H9 (cell line): ENCODE data around the gene ARHGEF10L. TPM values are rescaled to one million over a fixed set of nuclear protein-coding genes. Genes with fewer than 3 reads are reported as not detected.

ENCODE experiments used
- DNase-seq: peaks from one replicate; pipeline ENCODE4 v3.0.0-alpha.2; 2017
- H2AFZ ChIP-seq: one replicate; pipeline ENCODE4 v1.6.1; 2013; ENCODE audit warnings: mild to moderate bottlenecking, low read length, control low read depth, moderate library complexity
- H2AK5ac ChIP-seq: 2 replicates; pipeline ENCODE4 v1.6.1; 2013; ENCODE audit warnings: low read length, control low read depth, mixed read lengths; ENCODE audit not compliant: insufficient read length
- H2BK120ac ChIP-seq: one replicate; pipeline ENCODE4 v1.6.1; 2013; ENCODE audit warnings: low read depth, mild to moderate bottlenecking, low read length, control low read depth, inconsistent platforms; ENCODE audit not compliant: poor library complexity, severe bottlenecking
- H2BK12ac ChIP-seq: 2 replicates; pipeline ENCODE4 v1.6.1; 2013; ENCODE audit warnings: low read length, control low read depth, mixed read lengths, low read depth; ENCODE audit not compliant: insufficient read length
- H2BK15ac ChIP-seq: 2 replicates; pipeline ENCODE4 v1.6.1; 2013; ENCODE audit warnings: low read depth, low read length, control low read depth
- H2BK20ac ChIP-seq: one replicate; pipeline ENCODE4 v1.6.1; 2013; ENCODE audit warnings: low read depth, mild to moderate bottlenecking, low read length, control low read depth, inconsistent platforms; ENCODE audit not compliant: poor library complexity, severe bottlenecking
- H2BK5ac ChIP-seq: 2 replicates; pipeline ENCODE4 v1.6.1; 2013; ENCODE audit warnings: low read length, control low read depth, mixed read lengths; ENCODE audit not compliant: insufficient read length
- H3K14ac ChIP-seq: 2 replicates; pipeline ENCODE4 v1.6.1; 2013; ENCODE audit warnings: low read length, control low read depth; ENCODE audit not compliant: insufficient read depth
- H3K18ac ChIP-seq: 2 replicates; pipeline ENCODE4 v1.6.1; 2013; ENCODE audit warnings: low read depth, mild to moderate bottlenecking, mixed read lengths, low read length, control low read depth; ENCODE audit not compliant: insufficient read length
- H3K23ac ChIP-seq: 2 replicates; pipeline ENCODE4 v1.6.1; 2013; ENCODE audit warnings: low read length, control low read depth, mixed read lengths, low read depth; ENCODE audit not compliant: insufficient read length
- H3K23me2 ChIP-seq: 2 replicates; pipeline ENCODE4 v1.6.1; 2013; ENCODE audit warnings: low read depth, mild to moderate bottlenecking, mixed read lengths, low read length, control low read depth; ENCODE audit not compliant: insufficient read length, poor library complexity, severe bottlenecking
- H3K27ac ChIP-seq: 2 replicates; pipeline ENCODE4 v1.5.1; 2013; ENCODE audit warnings: low read length, control low read depth, mixed read lengths, low read depth; ENCODE audit not compliant: insufficient read length
- H3K27me3 ChIP-seq: 2 replicates; pipeline ENCODE4 v1.6.1; 2013; ENCODE audit warnings: low read length, control low read depth, inconsistent platforms; ENCODE audit not compliant: insufficient read depth
- H3K4ac ChIP-seq: 2 replicates; pipeline ENCODE4 v1.6.1; 2013; ENCODE audit warnings: low read depth, mild to moderate bottlenecking, control low read depth, inconsistent platforms, low read length, moderate library complexity
- H3K4me1 ChIP-seq: 2 replicates; pipeline ENCODE4 v1.6.1; 2013; ENCODE audit warnings: low read length, control low read depth, inconsistent platforms; ENCODE audit not compliant: insufficient read depth
- H3K4me2 ChIP-seq: 2 replicates; pipeline ENCODE4 v1.6.1; 2013; ENCODE audit warnings: low read length, control low read depth, mixed read lengths; ENCODE audit not compliant: insufficient read length, insufficient read depth
- H3K56ac ChIP-seq: 2 replicates; pipeline ENCODE4 v1.6.1; 2013; ENCODE audit warnings: low read depth, mild to moderate bottlenecking, mixed read lengths, low read length, control low read depth; ENCODE audit not compliant: insufficient read length
- H3K79me1 ChIP-seq: 2 replicates; pipeline ENCODE4 v1.6.1; 2013; ENCODE audit warnings: low read depth, mild to moderate bottlenecking, moderate library complexity, low read length, control low read depth, inconsistent platforms; ENCODE audit not compliant: insufficient read depth, poor library complexity, severe bottlenecking
- H3K79me2 ChIP-seq: 2 replicates; pipeline ENCODE4 v1.6.1; 2013; ENCODE audit warnings: low read length, control low read depth, inconsistent platforms; ENCODE audit not compliant: insufficient read depth
- H3K9ac ChIP-seq: 2 replicates; pipeline ENCODE4 v1.6.1; 2013; ENCODE audit warnings: low read length, control low read depth, mixed read lengths; ENCODE audit not compliant: insufficient read length; ENCODE audit errors: extremely low read depth
- H3K9me3 ChIP-seq: one replicate; pipeline ENCODE4 v1.6.1; 2013; ENCODE audit warnings: low read depth, low read length, inconsistent platforms; ENCODE audit not compliant: control insufficient read depth
- H3T11ph ChIP-seq: one replicate; pipeline ENCODE4 v1.6.1; 2013; ENCODE audit warnings: mild to moderate bottlenecking, low read length, control low read depth, inconsistent platforms
- H4K20me1 ChIP-seq: one replicate; pipeline ENCODE4 v1.6.1; 2013; ENCODE audit not compliant: control insufficient read depth, insufficient read length, insufficient read depth
- H4K5ac ChIP-seq: 2 replicates; pipeline ENCODE4 v1.6.1; 2013; ENCODE audit warnings: low read depth, mild to moderate bottlenecking, mixed read lengths, low read length, control low read depth; ENCODE audit not compliant: insufficient read length
- H4K8ac ChIP-seq: replicated peaks from 2 replicates; pipeline ENCODE4 v1.6.1; 2013; ENCODE audit warnings: low read length, control low read depth, mixed read lengths, low read depth; ENCODE audit not compliant: insufficient read length
- H4K91ac ChIP-seq: 2 replicates; pipeline ENCODE4 v1.6.1; 2013; ENCODE audit warnings: low read depth, mild to moderate bottlenecking, moderate library complexity, mixed read lengths, low read length, control low read depth; ENCODE audit not compliant: insufficient read length
- H3K27ac Mint-ChIP-seq, 3 experiments: 2 replicates in 2 of 3; 3 replicates in 1 of 3; pipeline ENCODE4 v1.8.0; 2020 to 2021; ENCODE audit warnings: mixed read lengths in 3 of 3, mild to moderate bottlenecking in 1 of 3, moderate library complexity in 1 of 3
- H3K27me3 Mint-ChIP-seq: 2 replicates; pipeline ENCODE4 v1.8.0; 2021; ENCODE audit warnings: low read depth, mild to moderate bottlenecking, moderate library complexity, mixed read lengths
- H3K36me3 Mint-ChIP-seq, 3 experiments: 2 replicates in 2 of 3; 3 replicates in 1 of 3; pipeline ENCODE4 v1.8.0; 2020 to 2021; ENCODE audit warnings: low read depth in 3 of 3, mixed read lengths in 3 of 3; ENCODE audit not compliant: insufficient read depth in 1 of 3
- H3K4me1 Mint-ChIP-seq, 2 experiments: 2 replicates each; pipeline ENCODE4 v1.8.0; 2020; ENCODE audit warnings: mixed read lengths in 2 of 2
- H3K4me3 Mint-ChIP-seq, 2 experiments: 2 replicates in 1 of 2; 3 replicates in 1 of 2; pipeline ENCODE4 v1.8.0; 2020 to 2021; ENCODE audit warnings: mild to moderate bottlenecking in 2 of 2, mixed read lengths in 2 of 2, moderate library complexity in 1 of 2
- H3K9me3 Mint-ChIP-seq, 2 experiments: 2 replicates in 1 of 2; 3 replicates in 1 of 2; pipeline ENCODE4 v1.8.0; 2020; ENCODE audit warnings: mild to moderate bottlenecking in 2 of 2, mixed read lengths in 2 of 2, moderate library complexity in 1 of 2
- CTCF ChIP-seq: fragments of 200-600 bp; sonication (generic); conservative IDR thresholded peaks from 3 replicates; pipeline ENCODE4 v1.8.0; 2021; ENCODE audit warnings: antibody characterized with exemption, mild to moderate bottlenecking
- WGBS: extraction: QIAGEN DNeasy Blood & Tissue Kit; methylation state at CpG from one replicate; pipeline ENCODE4 v1.1.7; 2013; ENCODE audit warnings: missing lambda C conversion rate, low lambda C conversion rate, mixed read lengths; ENCODE audit not compliant: insufficient read length; ENCODE audit errors: extremely low coverage; 5-methylcytosine and 5-hydroxymethylcytosine counted together
- total RNA-seq: library from RNA; stranded (reverse); gene quantifications from 2 replicates; pipeline ENCODE4 v1.2.1, GENCODE V29; 2021

ARHGEF10L gene
- total RNA-seq, 1 experiment from 2014 or later, result 20.2 TPM

- Histone ChIP-seq H3K18ac (no peak overlapping the region), H3K79me1 (no peaks in the 10 kb centered on the region), H3K23me2 (no peaks in the 10 kb centered on the region), H3K27me3 (no peaks in the 10 kb centered on the region), H3K4me2 (no peak overlapping the region), H3K27ac (no peak overlapping the region), H4K8ac (no peak overlapping the region), H2AK5ac (no peak overlapping the region), H2BK20ac (no peak overlapping the region), H3K9me3 (no peaks in the 10 kb centered on the region), H2BK120ac (no peak overlapping the region), H2BK5ac (no peak overlapping the region), H3K23ac (no peak overlapping the region), H3K14ac (no peak overlapping the region), H3T11ph (no peak overlapping the region), H2BK12ac (no peak overlapping the region), H3K9ac (no peak overlapping the region), H4K5ac (no peak overlapping the region), H2AFZ (no peak overlapping the region), H3K4ac (no peak overlapping the region), H3K4me1 (no peaks in the 10 kb centered on the region), H2BK15ac (no peak overlapping the region), H4K91ac (no peak overlapping the region), H3K56ac (no peak overlapping the region), H4K20me1 (no peaks in the 10 kb centered on the region), H3K79me2 (no peaks in the 10 kb centered on the region)
- no peak for TF ChIP-seq CTCF
- Mint-ChIP-seq H3K27me3 (no peaks in the 10 kb centered on the region), H3K27ac (peak overlapping the region; percentile 61 to 87 (median 82); a peak in 4 of 7 replicates), H3K36me3 (peaks cover 2 to 28% (median 19%) of the 10 kb centered on the region in 3 experiments; a peak in 6 of 7 replicates), H3K4me1 (peaks cover 8 to 11% of the 10 kb centered on the region in 2 experiments), H3K9me3 (no peaks in the 10 kb centered on the region), H3K4me3 (no peak overlapping the region)
- no CpG with 5 or more reads among the region's 9 CpGs for WGBS
- no peak for DNase-seq
Measured at GRCh38 chr1:17596186-17596585, 56.7 kb downstream of the ARHGEF10L start.
